MM.1S (cell line): ENCODE data around the gene KCND3.

ENCODE experiments used
- CTCF ChIP-seq: fragments of 300-600 bp; sonication (generic); IDR thresholded peaks from 2 replicates; pipeline ENCODE4 v1.5.1; 2016; ENCODE audit warnings: antibody characterized with exemption, low read length, mixed read lengths
- EZH2 ChIP-seq: fragments of 300-600 bp; sonication (generic); optimal IDR thresholded peaks from 2 replicates; pipeline ENCODE3; 2017; ENCODE audit warnings: low read depth, mild to moderate bottlenecking, antibody characterized with exemption, low read length, mixed read lengths
- EZH2phosphoT487 ChIP-seq: fragments of 300-600 bp; sonication (generic); IDR thresholded peaks from 2 replicates; pipeline ENCODE4 v1.6.1; 2018; ENCODE audit warnings: antibody characterized with exemption, low read length

GRCh38 chr1:111725192-111725591, 264.3 kb downstream of the KCND3 start:
- TF ChIP-seq CTCF = no peak
- no peak for TF ChIP-seq EZH2
- no peak for TF ChIP-seq EZH2phosphoT487
